H54 (cell line): ENCODE data around the gene PXDN.

Source experiments
- DNase-seq: peaks from one replicate; pipeline ENCODE4 v3.0.0; 2011; ENCODE audit warnings: low spot score, mixed read lengths; ENCODE audit not compliant: insufficient read length
- FAIRE-seq: peaks from 3 replicates; lab custom pipeline; 2011; peaks lifted over from hg19 to GRCh38; lab: Jason Lieb, UNC
- POLR2A ChIP-seq: IDR thresholded peaks from 2 replicates; pipeline ENCODE4 v1.6.1; 2011; ENCODE audit warnings: low read depth, mild to moderate bottlenecking, low read length

The PXDN gene

GRCh38 chr2:1611886-1612285 is 132.4 kb downstream of the PXDN start:
- DNase-seq: no peak
- FAIRE-seq: no peak
- TF ChIP-seq POLR2A: no peak

DNA sequence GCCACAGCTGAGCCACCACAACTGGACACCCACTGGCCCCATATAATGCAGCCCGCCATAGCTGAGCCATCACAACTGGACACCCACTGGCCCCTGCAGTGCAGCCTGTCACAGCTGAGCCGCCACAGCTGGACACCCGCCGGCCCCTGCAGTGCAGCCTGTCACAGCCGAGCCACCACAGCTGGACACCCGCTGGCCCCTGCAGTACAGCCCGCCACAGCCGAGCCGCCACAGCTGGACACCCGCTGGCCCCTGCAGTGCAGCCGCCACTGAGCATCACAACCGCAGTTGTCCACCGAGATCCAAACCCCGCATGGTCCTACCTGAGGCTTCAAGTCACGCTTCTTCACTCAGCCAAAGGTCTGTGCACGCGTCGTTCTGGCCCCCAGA is 134.2 kb downstream of the PXDN start:
- DNase-seq (no peak), FAIRE-seq (no peak)
- TF ChIP-seq POLR2A: no peak

DNA sequence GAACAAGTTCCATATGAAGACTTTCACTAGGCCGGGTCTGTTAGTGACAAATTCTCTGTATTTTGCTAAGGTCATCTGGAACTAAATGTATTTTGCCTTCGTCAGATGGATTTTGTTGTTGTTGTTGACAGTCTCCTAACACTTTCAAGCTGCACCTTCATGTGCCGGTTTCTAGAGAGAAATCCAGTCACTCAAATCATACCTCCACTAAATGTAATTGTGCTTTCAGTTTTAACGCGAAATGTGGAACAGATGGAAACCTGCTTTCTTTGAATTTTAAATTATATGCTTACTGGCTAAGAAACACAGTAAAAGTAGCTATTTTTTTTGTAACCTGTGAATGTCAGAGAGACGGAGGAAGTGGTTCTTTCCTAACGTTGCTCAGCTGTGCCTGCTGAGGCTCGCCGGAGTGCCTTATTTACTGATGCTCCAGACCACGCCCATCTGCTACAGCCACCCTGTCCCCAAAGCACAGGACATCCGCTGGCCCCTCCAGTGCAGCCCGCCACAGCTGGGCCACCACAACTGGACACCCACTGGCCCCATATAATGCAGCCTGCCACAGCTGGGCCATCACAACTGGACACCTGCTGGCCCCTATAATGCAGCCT is 134.7 kb downstream of the PXDN start:
- no peak for TF ChIP-seq POLR2A
- DNase-seq (no peak), FAIRE-seq (no peak)

GRCh38 chr2:1609040-1609439 is 135.3 kb downstream of the PXDN start:
- no peak for FAIRE-seq
- DNase-seq: no peak
- no peak for TF ChIP-seq POLR2A

DNA sequence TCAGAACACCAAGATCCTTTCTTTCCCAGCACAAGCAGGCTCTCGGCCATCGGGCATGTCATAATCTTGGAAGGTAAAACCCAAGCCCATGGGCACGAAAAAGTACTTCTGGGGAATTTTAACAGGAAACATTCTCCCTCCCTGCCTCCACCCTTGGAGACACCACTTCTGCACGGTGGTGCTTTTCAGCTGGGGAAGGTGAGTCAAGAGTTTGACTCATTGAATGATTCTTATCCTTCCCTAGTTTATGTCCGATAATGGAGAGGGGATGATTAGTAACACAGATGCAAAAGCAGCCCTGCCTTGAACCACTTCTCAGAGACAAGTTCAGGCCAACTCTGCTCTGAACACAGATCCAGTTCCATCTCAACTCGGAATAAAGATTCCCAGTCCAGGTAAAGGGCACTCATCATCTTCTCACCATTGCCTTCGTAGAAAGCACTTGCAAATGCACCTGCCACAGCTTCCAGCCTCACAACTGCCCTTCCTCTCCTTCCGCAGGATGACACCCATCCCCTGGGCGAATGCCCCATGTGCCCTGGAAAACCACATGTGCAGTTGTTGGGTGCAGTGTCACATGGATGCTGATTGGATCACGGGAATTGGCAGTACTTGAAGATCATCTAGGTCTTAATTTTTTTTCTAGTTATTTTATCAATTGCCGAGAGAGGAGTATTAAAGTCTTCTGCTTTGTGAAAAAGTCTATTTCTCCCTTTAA is 136.2 kb downstream of the PXDN start:
- DNase-seq (no peak), FAIRE-seq (no peak)
- TF ChIP-seq POLR2A: no peak

DNA sequence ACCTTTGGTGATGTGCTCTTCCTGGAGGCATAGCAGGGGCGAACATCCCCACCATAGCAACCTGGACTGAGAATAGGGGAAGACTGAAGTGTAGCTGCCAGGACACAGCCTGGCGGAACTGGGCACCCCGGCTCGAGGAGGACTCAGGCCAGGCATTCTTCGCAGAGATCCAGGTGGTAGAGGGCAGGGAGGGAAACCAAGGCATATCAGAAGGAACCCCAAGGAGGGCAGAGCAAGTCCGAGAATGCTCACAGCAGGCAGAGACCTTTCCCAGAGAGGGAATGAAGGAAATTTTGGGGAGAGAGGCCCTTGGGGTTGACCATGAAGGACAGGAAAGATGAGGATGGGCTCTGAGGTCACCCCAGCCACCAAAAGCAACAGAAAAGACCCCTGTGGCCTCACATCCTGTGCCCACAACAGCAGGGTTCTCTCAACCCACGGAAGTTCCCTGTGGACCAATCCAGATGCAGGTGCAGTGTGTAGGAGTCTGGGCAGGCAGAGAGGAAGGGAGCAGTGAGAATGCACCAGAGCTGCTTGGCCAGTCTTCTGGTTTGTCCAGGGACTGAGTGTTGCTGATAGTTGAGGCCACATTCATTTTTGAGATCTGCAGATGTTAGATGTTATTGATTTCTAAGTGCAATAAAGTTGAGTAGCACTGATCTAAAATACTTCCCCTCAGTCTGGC is 136.9 kb downstream of the PXDN start:
- no peak for TF ChIP-seq POLR2A
- no peak for FAIRE-seq
- no peak for DNase-seq

- DNase-seq: no peak
- no peak for TF ChIP-seq POLR2A
- no peak for FAIRE-seq
Observed at GRCh38 chr2:1606421-1607235, 137.7 kb downstream of the PXDN start.

- TF ChIP-seq POLR2A: no peak
- FAIRE-seq (no peak), DNase-seq (no peak)
Observed at GRCh38 chr2:1606046-1606400, 138.3 kb downstream of the PXDN start.

GRCh38 chr2:1605102-1606045 is 138.9 kb downstream of the PXDN start:
- DNase-seq (peak; percentile 27), FAIRE-seq (no peak)
- no peak for TF ChIP-seq POLR2A

- FAIRE-seq: no peak
Observed at GRCh38 chr2:1603521-1603920, 140.8 kb downstream of the PXDN start.

DNA sequence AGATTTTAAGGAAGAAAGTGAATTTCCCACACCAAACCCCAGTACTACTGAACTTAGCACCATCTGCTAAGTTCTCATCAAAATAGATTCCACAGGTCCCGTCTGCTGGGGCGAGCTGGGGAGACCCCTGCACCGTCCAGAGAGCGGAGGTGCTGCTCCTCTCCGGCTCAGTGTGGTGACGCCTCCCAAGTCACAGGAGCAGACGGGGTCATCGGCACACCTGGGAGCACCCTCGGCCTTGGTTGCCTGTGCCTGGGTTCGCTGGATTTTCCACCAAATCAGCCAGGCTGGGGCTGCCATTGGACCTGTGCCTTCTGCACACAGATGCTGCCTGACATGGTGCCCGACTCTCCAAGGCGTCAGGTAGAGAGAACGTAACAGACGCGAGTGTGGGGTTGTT is 141.3 kb downstream of the PXDN start:
- DNase-seq (no peak), FAIRE-seq (no peak)
- no peak for TF ChIP-seq POLR2A

More at GRCh38 chr2:1603521-1603920, 140.8 kb downstream of the PXDN start:
- TF ChIP-seq POLR2A: no peak
- DNase-seq: no peak

DNA sequence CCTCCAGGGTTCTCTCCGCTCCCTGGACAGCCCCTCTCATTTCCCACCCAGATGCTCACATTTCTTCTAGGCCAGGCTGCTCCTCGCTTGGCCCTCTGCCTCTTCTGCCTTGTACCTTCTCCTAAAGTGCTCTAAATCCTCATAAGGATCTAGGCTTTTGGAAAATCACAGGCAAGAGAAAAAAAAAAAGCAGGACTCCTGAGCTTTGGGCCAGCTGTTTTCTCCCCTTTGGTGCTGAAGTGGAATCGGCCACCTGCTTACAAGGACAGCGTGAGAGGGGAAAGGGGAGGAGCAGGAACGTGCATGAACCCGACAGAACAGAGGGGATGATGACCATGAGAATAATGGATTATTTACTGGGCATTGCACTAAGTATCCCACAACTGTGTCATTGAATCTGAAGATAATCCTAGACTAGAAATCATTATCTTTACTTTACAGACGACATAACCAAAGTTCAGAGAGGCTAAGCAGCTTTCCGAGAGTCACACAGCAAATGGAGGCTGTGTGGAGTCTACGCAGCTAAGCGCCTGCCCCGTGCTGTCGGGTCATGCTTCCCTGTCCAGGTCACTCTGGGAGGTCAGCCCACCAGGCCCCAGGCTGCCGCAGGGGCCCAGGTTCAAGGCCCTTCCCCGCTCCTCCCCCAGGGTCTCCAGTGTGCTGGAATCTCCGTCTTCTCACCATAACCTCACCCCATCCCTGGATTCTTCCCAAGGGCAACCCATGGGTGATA is 141.9 kb downstream of the PXDN start:
- no peak for TF ChIP-seq POLR2A
- FAIRE-seq: no peak
- DNase-seq: no peak
